Activated CD8-positive, alpha-beta memory T cell treated with anti-CD3 and anti-CD28 coated beads, Interleukin-2, amount 10 ng/mL, durations not matched to agents 7 days and 5 days (primary cell): Measurements from ENCODE around the gene EZR. TPM values are rescaled to one million over a fixed set of nuclear protein-coding genes. Genes with fewer than 3 reads are reported as not detected.
"Not testable (repeated sequence)": the region's sequence is repeated elsewhere in the genome, so short reads cannot be mapped to it uniquely, and the experiment has no call there.

ENCODE experiments used
- ATAC-seq: fragments of 150-1000 bp; cut with Tn5 transposase; one replicate; pipeline ENCODE4 v1.10.0; 2021; ENCODE audit warnings: moderate library complexity
- CTCF ChIA-PET: fragments of 350-600 bp; sonication (Branson Sonifier 250); formaldehyde crosslinking; loops from one replicate; lab custom pipeline; 2021; ENCODE audit warnings: antibody characterized with exemption; lab: Charles Lee
- DNase-seq: peaks from one replicate; pipeline ENCODE4 v3.0.0-alpha.2; 2020
- H3K27ac Mint-ChIP-seq: one replicate; pipeline ENCODE4 v1.8.0; 2021; ENCODE audit warnings: mild to moderate bottlenecking, mixed read lengths
- H3K27me3 Mint-ChIP-seq: one replicate; pipeline ENCODE4 v1.8.0; 2021; ENCODE audit warnings: mixed read lengths
- H3K36me3 Mint-ChIP-seq: one replicate; pipeline ENCODE4 v1.8.0; 2021; ENCODE audit warnings: mild to moderate bottlenecking, mixed read lengths
- H3K4me1 Mint-ChIP-seq: one replicate; pipeline ENCODE4 v1.8.0; 2021; ENCODE audit warnings: mixed read lengths
- H3K4me3 Mint-ChIP-seq: one replicate; pipeline ENCODE4 v1.8.0; 2021; ENCODE audit warnings: mild to moderate bottlenecking, moderate library complexity, mixed read lengths
- H3K9me3 Mint-ChIP-seq: one replicate; pipeline ENCODE4 v1.8.0; 2022; ENCODE audit warnings: low read depth, mixed read lengths
- total RNA-seq, 2 experiments: library from RNA; stranded (reverse); gene quantifications; one replicate each; pipeline ENCODE4 v1.2.3, GENCODE V29; 2021

EZR gene
- total RNA-seq, 2 experiments from 2014 or later = 187 to 214 TPM

DNA sequence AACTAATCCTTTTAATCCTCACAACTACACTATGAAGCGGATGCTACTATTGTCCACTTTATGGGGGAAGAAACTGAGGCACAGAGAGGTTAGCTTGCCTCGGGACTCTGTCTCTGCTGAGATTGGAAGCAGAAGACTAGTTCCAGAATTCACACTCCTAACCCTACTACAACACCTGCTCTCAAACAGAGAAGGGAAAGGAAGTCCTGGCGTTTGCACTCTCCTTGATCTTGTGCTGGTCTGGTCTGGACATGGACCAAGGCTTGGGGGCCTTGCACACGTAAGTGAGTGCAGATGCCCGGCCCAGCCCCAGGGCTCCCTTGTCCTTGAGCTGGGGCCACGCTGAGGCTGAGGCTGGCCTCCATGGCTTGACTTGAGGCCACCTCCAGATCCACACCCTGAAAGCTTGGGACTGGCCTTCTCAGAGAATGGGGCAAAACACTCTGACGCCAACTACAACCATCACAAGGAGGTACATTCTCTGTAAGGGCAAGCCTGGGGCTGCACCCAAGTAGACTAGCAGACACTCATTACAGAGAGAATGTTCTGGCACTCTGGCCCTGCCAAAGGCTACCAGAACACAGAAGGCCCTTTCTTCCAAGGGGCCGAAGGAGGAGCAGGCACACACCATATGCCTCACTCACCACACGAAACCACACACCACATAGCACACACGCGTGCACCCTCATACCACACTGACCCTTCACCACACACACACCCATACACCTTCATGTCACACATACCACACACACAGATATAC, 33.3 kb upstream of the EZR start:
- ATAC-seq = no peak
- Mint-ChIP-seq H3K4me1 (peaks cover 25% of the 10 kb centered on the region), H3K36me3 (peaks cover 3% of the 10 kb centered on the region), H3K9me3 (no peaks in the 10 kb centered on the region), H3K4me3 (no peak overlapping the region), H3K27ac (no peak overlapping the region), H3K27me3 (peaks cover 2% of the 10 kb centered on the region)
- no peak for DNase-seq
- CTCF ChIA-PET = interaction anchor here (0.7 to 4.7 kb wide), 5 partner anchors 14 to 60 kb away, joined by 3 to 38 read pairs (median 4); partner anchors contain the start of gene EZR

DNA sequence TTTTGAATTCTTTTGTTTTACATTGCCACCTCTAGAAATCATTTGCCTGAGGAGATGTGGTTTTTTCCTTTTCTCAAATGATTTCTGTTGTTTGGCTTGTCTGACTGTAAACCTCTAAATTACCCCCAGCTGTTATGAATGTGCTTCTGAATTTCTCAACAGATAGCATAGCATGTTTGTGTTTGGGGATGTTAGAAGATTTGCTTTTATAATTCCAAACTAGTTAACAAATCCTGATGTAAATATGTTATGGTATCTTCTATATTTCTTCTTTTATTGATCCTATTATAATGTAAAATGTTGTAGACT, 31.6 kb upstream of the EZR start:
- Mint-ChIP-seq H3K9me3 (no peaks in the 10 kb centered on the region), H3K4me3 (no peak overlapping the region), H3K4me1 (peaks cover 25% of the 10 kb centered on the region), H3K27me3 (peaks cover 2% of the 10 kb centered on the region), H3K27ac (peak overlapping the region; percentile 74), H3K36me3 (peaks cover 3% of the 10 kb centered on the region)
- DNase-seq = no peak
- ATAC-seq = no peak
- CTCF ChIA-PET = interaction anchor here (1.0 kb wide), 1 partner anchor 43 kb away, joined by 3 read pairs; no protein-coding TSS in a partner anchor

DNA sequence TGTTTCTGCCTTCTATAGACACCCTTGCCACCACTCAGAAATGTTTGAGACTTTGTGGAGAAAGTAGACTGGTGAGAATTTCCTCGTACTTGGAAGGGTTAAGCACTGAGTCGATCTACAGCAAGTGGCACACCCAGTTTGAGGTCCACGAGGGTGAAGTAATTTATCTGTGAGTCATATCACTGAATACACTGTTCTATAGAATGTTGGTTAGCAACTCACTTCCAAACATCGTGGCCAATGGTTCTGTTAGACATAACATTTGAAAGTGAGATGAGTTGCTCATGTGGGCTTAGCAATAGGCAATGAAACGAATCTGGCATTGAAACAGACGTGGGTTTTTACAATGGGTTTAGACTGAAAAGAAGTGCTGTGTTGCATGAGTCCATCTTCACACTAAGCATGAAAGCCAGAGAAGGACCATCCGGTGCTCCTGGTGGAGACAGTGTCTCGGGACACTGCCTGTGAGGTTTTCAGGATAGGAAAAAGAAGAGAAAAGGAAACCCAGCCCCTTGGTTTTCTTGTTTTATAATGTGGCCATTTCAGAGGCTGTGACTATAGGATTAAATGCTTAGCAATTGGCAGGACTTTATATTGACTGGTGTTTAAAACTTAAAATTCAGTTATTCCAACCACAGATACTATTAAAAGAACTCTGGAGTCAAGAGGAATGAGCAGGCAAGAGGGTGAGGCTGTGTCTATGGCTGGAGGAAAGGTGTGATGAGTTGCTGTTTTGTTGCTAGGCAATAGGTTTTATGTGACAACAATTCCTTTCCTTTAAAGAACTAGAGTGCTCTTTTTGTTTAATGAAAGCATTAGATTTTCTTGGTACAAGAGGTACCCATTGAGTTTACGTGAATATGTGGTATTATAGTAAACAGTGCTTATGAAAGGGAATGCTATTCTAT, 31.0 kb upstream of the EZR start:
- ATAC-seq = peak; percentile 72
- CTCF ChIA-PET = interaction anchor here (1.0 kb wide), 1 partner anchor 42 kb away, joined by 3 read pairs; no protein-coding TSS in a partner anchor
- H3K27me3 Mint-ChIP-seq = peaks cover 2% of the 10 kb centered on the region

DNA sequence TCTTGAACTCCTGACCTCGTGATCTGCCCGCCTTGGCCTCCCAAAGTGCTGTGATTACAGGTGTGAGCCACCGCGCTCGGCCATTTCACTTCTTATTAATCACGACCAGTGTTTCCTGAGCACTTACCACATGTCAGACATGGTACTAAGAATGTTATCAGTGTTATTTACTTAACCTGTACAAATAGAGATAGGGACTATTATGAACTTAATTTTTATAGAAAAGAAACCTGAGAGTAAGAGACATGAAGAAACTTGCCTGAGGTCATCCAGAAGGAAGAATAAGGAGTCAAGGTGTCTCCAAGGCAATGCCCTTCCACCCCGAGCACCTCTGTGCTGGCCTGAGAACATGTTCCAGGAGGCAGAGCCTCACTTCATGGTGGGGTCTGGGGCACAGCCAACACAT, 29.3 kb upstream of the EZR start:
- Mint-ChIP-seq H3K4me1 (peaks cover 25% of the 10 kb centered on the region), H3K4me3 (no peak overlapping the region), H3K36me3 (peaks cover 3% of the 10 kb centered on the region), H3K9me3 (no peaks in the 10 kb centered on the region), H3K27me3 (peaks cover 6% of the 10 kb centered on the region), H3K27ac (no peak overlapping the region)
- DNase-seq (no peak), ATAC-seq (no peak)
- CTCF ChIA-PET = no interaction called here

More for the DNA sequence above, 31.0 kb upstream of the EZR start:
- Mint-ChIP-seq H3K27ac (peak overlapping the region; percentile 74), H3K36me3 (peaks cover 3% of the 10 kb centered on the region), H3K4me1 (peaks cover 25% of the 10 kb centered on the region), H3K4me3 (peak overlapping the region; percentile 14), H3K9me3 (no peaks in the 10 kb centered on the region)
- peak; percentile 79 for DNase-seq

DNA sequence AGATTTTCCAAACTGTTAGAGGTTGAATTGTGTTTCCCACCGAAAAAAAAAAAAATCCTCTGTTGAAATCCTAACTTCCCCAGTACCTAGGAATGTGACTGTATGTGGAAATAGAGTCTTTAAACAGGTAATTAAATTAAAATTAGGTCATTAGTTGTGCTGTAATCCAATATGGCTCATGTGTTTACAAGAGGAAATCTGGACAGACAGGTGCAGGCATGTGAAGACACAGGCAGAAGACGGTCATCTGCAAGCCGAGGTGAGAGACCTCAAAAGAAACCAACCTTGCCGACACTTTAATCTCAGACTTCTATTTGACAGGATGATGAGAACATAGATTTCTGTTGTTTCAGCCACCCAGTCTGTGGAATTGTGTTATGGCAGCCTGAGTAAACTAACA, 28.6 kb upstream of the EZR start:
- no peak overlapping the region for H3K27ac Mint-ChIP-seq
- peaks cover 6% of the 10 kb centered on the region for H3K27me3 Mint-ChIP-seq
- no peak overlapping the region for H3K4me3 Mint-ChIP-seq
- CTCF ChIA-PET = no interaction called here
- DNase-seq (no peak), ATAC-seq (no peak)
- H3K9me3 Mint-ChIP-seq = no peaks in the 10 kb centered on the region
- H3K4me1 Mint-ChIP-seq = peaks cover 25% of the 10 kb centered on the region
- H3K36me3 Mint-ChIP-seq = peaks cover 3% of the 10 kb centered on the region

DNA sequence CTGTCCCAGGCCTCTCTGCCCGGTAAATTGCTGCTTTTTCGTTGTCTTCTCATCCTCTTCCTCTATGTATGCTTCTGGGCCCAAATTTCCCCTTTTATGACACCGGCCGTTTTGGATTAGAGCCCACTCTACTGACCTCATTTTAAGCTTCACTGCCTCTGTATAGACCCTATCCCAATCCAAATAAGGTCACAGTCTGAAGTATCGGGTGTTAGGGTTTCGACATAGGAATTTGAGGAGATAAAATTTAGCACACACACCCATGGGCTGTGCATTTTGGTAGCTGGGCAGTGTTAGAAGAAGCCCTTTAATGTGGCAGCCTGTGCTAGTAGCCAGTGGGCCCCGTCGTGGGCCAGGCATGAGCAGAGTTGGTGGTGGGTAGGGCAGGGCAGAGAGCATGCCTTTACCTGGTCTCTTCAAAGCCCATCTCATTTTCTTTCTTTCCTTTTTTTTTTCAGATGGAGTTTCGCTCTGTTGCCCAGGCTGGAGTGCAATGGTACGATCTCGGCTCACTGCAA, 27.9 kb upstream of the EZR start:
- H3K36me3 Mint-ChIP-seq = peaks cover 3% of the 10 kb centered on the region
- no peak for ATAC-seq
- H3K9me3 Mint-ChIP-seq = no peaks in the 10 kb centered on the region
- DNase-seq = no peak
- peaks cover 23% of the 10 kb centered on the region for H3K4me1 Mint-ChIP-seq
- no peak overlapping the region for H3K4me3 Mint-ChIP-seq
- CTCF ChIA-PET = no interaction called here
- H3K27ac Mint-ChIP-seq = no peak overlapping the region
- H3K27me3 Mint-ChIP-seq = peaks cover 6% of the 10 kb centered on the region

DNA sequence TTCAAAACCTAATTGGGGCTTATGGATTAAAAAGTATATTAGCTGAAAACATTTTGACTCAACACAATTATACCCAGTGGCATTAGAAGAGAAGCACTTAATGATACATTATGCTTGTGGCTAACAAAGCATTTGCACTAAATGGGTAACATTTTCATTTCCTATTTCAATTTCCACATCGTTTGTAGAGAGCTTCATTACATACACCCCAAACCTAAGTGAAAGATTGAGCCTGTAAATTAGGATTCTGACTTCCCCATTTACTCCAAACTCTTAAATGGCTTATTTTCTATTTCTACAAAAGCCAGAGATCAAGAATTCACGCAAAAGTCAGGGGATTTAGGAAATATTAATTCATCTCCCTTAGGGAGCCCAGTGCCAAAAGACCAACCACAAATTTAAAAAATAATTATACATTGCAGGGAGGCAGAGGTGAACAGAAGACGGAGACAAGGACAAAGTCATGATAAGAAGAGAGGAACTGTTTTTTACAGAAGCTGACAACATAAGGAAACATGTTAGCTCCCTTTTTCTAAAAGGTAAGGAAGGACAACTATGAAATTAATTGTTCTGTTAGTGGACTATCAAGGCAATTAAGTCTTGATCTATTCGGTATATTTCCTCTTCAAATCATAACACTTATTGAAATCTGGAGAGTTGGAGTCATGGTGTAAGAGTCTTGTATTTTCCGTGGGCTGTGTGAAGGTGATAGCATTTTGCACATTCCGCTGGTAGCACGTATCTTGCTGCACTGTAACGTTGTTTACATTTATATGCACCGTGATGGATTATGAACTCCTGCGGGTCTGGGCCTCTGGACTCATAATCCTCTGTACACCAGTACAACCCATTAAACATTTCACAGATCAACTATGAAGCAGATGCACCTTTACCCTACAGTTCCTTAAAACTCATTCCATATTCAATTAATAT, 24.8 kb upstream of the EZR start:
- DNase-seq (no peak), ATAC-seq (no peak)
- CTCF ChIA-PET = interaction anchor here (0.9 to 1.7 kb wide), 5 partner anchors 17 to 129 kb away, joined by 3 to 6 read pairs (median 3); no protein-coding TSS in a partner anchor
- Mint-ChIP-seq H3K27me3 (peaks cover 4% of the 10 kb centered on the region), H3K4me3 (no peak overlapping the region), H3K9me3 (no peaks in the 10 kb centered on the region), H3K36me3 (no peaks in the 10 kb centered on the region), H3K4me1 (peaks cover 2% of the 10 kb centered on the region), H3K27ac (no peak overlapping the region)

DNA sequence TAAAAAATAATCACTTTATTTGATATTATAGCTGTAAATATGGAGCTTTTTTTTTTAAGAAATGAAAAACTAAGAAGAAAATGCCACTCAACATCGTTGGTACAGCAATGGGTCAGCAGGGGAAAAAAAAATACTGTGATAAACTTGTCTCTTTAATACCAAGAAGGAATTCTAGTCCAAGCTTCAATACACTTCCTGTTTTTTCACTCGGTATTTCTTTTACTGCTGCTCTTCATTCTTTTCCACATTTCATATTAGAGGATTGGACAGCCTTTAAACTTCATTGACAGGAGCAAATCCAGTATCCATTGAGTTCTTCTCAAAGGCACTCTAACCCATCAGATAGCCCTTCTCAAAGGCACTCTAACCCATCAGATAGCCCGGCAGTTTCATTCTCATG, 22.2 kb upstream of the EZR start:
- no peak overlapping the region for H3K4me3 Mint-ChIP-seq
- no peak overlapping the region for H3K27ac Mint-ChIP-seq
- no peaks in the 10 kb centered on the region for H3K36me3 Mint-ChIP-seq
- no peaks in the 10 kb centered on the region for H3K4me1 Mint-ChIP-seq
- H3K9me3 Mint-ChIP-seq = no peaks in the 10 kb centered on the region
- peaks cover 4% of the 10 kb centered on the region for H3K27me3 Mint-ChIP-seq
- no peak for DNase-seq
- no peak for ATAC-seq
- CTCF ChIA-PET = no interaction called here

DNA sequence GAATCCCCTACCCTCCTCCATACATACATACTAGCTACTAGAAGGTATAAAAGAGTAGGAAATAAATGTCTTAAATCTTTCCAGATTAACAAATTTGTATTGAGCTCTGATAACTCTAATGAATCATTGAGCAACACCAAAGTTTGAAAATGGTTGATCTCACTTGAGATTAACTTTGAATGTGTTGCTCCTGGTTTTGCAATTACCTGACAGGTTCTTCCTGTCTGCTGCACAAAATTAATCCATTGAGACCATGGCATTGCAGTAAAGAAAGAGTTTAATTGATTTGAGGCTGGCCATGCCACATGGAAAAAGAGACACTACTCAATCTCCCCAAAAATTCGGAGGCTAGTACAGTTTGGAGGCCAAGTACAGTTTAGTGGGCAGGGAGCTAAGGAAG, 21.3 kb upstream of the EZR start:
- Mint-ChIP-seq H3K36me3 (no peaks in the 10 kb centered on the region), H3K27ac (no peak overlapping the region), H3K9me3 (no peaks in the 10 kb centered on the region), H3K27me3 (peaks cover 4% of the 10 kb centered on the region), H3K4me3 (no peak overlapping the region), H3K4me1 (no peaks in the 10 kb centered on the region)
- CTCF ChIA-PET = interaction anchor here (1.2 kb wide), 1 partner anchor 294 kb away, joined by 4 read pairs; no protein-coding TSS in a partner anchor
- DNase-seq (no peak), ATAC-seq (no peak)

DNA sequence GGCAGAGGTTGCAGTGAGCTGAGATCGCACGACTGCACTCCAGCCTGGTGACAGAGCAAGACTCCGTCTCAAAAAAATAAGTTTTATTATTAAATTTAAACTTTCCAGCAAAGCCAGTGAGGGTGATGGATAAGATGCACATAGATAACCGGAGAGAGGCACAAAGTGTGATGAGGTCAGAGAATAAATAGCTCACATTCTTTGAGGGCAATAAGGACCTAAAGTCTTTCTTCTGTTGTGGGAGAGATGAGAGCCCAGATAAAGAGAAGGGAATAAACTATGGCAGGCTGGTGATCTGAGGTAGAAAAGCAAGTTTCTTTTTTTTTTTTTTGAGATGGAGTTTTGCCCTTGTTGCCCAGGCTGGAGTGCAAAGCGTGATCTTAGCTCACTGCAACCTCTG, 20.6 kb upstream of the EZR start:
- no peaks in the 10 kb centered on the region for H3K36me3 Mint-ChIP-seq
- ATAC-seq (no peak), DNase-seq (no peak)
- no peak overlapping the region for H3K27ac Mint-ChIP-seq
- no peak overlapping the region for H3K4me3 Mint-ChIP-seq
- no peaks in the 10 kb centered on the region for H3K9me3 Mint-ChIP-seq
- no peaks in the 10 kb centered on the region for H3K4me1 Mint-ChIP-seq
- peaks cover 10% of the 10 kb centered on the region for H3K27me3 Mint-ChIP-seq
- CTCF ChIA-PET = interaction anchor here (1.2 kb wide), 1 partner anchor 295 kb away, joined by 4 read pairs; no protein-coding TSS in a partner anchor

DNA sequence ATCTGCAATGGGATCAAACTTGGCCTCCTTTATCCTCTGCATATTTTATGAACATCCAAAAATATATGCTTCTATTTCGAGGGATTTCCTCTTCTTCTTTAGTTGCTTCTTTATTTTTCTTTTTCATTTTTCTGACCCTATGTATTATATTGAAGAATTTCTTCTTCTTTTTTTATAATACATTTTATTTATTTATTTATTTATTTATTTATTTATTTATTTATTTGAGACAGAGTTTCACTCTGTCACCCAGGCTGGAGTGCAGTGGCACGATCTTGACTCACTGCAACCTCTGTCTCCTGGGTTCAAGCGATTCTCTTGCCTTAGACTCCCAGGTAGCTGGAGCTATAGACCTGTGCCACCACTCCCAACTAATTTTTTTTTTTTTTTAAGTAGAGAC, 19.6 kb upstream of the EZR start:
- H3K36me3 Mint-ChIP-seq, H3K27ac Mint-ChIP-seq, H3K4me1 Mint-ChIP-seq, DNase-seq, ATAC-seq, H3K27me3 Mint-ChIP-seq, H3K9me3 Mint-ChIP-seq, H3K4me3 Mint-ChIP-seq: not testable (repeated sequence)
- CTCF ChIA-PET = interaction anchor here (0.8 kb wide), 1 partner anchor 45 kb away, joined by 3 read pairs; no protein-coding TSS in a partner anchor

DNA sequence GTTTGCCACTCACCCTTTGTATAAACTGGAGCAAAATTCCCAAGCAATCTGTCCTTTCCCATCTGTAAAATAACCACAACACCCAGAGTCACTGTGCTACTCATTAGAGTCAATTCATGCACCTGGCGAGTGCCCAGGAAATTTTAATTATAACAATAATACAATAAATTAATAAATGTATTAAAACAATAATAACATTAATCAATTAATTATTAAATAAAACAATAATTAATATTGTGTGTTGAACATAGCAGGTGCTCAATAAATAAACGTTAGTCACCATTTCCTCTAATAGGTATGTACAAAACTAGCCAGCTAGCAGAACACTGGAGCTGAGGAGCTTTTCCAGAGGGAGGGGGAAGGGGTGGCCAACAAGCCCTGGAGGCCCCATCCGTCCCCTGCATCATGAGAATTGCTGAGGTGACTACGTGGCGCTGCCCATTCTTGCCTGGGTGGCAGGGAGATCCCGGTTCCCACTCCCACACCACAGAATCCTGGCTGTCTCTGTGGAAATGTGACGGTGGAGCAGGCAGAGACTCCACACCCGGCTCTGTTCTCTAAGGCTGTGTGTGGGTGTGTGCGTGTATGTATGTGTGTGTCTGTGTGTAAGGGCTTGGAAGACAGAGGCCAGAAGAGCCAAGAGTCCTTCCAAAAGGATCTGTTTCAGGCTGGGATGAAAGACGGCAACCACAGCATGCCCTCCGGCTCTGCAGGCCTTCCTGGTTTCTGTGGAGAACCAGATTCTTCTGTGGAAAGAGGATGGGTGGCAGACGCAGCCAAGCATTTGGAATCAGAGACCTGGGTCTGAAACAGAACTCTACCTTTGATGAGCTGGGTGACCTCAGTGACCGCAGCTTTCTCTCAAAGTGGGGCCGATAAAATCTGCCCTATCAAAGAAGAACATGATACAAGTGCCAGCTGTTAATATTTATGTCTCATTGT, 18.8 kb upstream of the EZR start:
- Mint-ChIP-seq H3K36me3 (no peaks in the 10 kb centered on the region), H3K4me1 (no peaks in the 10 kb centered on the region), H3K4me3 (no peak overlapping the region), H3K27ac (no peak overlapping the region), H3K27me3 (peaks cover 8% of the 10 kb centered on the region), H3K9me3 (no peaks in the 10 kb centered on the region)
- ATAC-seq = no peak
- CTCF ChIA-PET = interaction anchor here (0.8 kb wide), 1 partner anchor 45 kb away, joined by 3 read pairs; no protein-coding TSS in a partner anchor
- no peak for DNase-seq
